HEK293 (cell line): Measurements from ENCODE around the gene SUN5.

Experiments
- CTCF ChIA-PET: fragments of 350-600 bp; formaldehyde crosslinking; extraction: SDS; loops from one replicate; lab custom pipeline; 2021; ENCODE audit warnings: antibody characterized with exemption; lab: Yijun Ruan, JAX
- POLR2A ChIA-PET: fragments of 300-600 bp; formaldehyde crosslinking; extraction: SDS; loops from one replicate; lab custom pipeline; 2020; ENCODE audit warnings: antibody characterized with exemption, inconsistent platforms; lab: Yijun Ruan, JAX
- H3K27ac ChIP-seq: fragments of 200-500 bp; sonication (Bioruptor generic); 2 replicates; pipeline ENCODE4 v1.5.1; 2014; ENCODE audit warnings: low read depth, low read length, control low read depth, inconsistent platforms; ENCODE audit errors: extremely low read depth
- H3K36me3 ChIP-seq, 2 experiments: fragments of 200-500 bp in 1 of 2; sonication (Bioruptor generic) in 1 of 2; 1 replicate in 1 of 2; 2 replicates in 1 of 2; pipeline ENCODE4 v1.5.1; 2014 to 2017; ENCODE audit warnings: inconsistent platforms in 2 of 2, low read length in 2 of 2; ENCODE audit not compliant: control insufficient read depth in 2 of 2, insufficient read depth in 1 of 2
- H3K4me1 ChIP-seq: fragments of 200-500 bp; sonication (Bioruptor generic); 2 replicates; pipeline ENCODE4 v1.5.1; 2014; ENCODE audit warnings: mild to moderate bottlenecking, low read length, inconsistent platforms; ENCODE audit not compliant: control insufficient read depth, insufficient read depth
- H3K4me3 ChIP-seq: 2 replicates; pipeline ENCODE4 v1.5.1; 2011; ENCODE audit warnings: low read depth, mild to moderate bottlenecking, control low read depth, low read length, moderate library complexity
- H3K9me3 ChIP-seq: fragments of 200-500 bp; sonication (Bioruptor generic); 2 replicates; pipeline ENCODE4 v1.5.1; 2014; ENCODE audit warnings: low read depth, low read length, inconsistent platforms; ENCODE audit not compliant: control insufficient read depth, insufficient read depth
- MEIS1 ChIP-seq: sonication (generic); formaldehyde crosslinking; IDR thresholded peaks from 2 replicates; pipeline ENCODE4 v1.8.1; 2022; ENCODE audit warnings: missing genetic modification reagents, mild to moderate bottlenecking, borderline replicate concordance
- ZBTB1 ChIP-seq: fragments of 450-650 bp; formaldehyde crosslinking; IDR thresholded peaks from 2 replicates; pipeline ENCODE4 v1.5.1; 2016; ENCODE audit warnings: missing biosample characterization, missing genetic modification characterization
- ZBTB8A ChIP-seq: fragments of 450-650 bp; formaldehyde crosslinking; IDR thresholded peaks from 2 replicates; pipeline ENCODE4 v1.5.1; 2016; ENCODE audit warnings: missing biosample characterization, missing genetic modification characterization
- ZNF138 ChIP-seq: fragments of 450-650 bp; formaldehyde crosslinking; IDR thresholded peaks from 2 replicates; pipeline ENCODE4 v1.5.1; 2016; ENCODE audit warnings: missing biosample characterization, missing genetic modification characterization, borderline replicate concordance
- ZNF155 ChIP-seq: fragments of 450-650 bp; formaldehyde crosslinking; IDR thresholded peaks from 2 replicates; pipeline ENCODE4 v1.5.1; 2016; ENCODE audit warnings: missing biosample characterization, missing genetic modification characterization
- ZNF157 ChIP-seq: fragments of 450-650 bp; formaldehyde crosslinking; IDR thresholded peaks from 2 replicates; pipeline ENCODE4 v1.5.1; 2016; ENCODE audit warnings: missing biosample characterization, missing genetic modification characterization
- ZNF19 ChIP-seq: fragments of 450-650 bp; formaldehyde crosslinking; IDR thresholded peaks from 2 replicates; pipeline ENCODE4; 2016; ENCODE audit warnings: missing biosample characterization, missing genetic modification characterization, low read depth
- ZNF266 ChIP-seq: fragments of 450-650 bp; formaldehyde crosslinking; IDR thresholded peaks from 2 replicates; pipeline ENCODE4 v1.5.1; 2016; ENCODE audit warnings: missing biosample characterization, missing genetic modification characterization, low read depth
- ZNF366 ChIP-seq: fragments of 450-650 bp; formaldehyde crosslinking; conservative IDR thresholded peaks from 2 replicates; pipeline ENCODE4 v1.5.1; 2016; ENCODE audit warnings: missing biosample characterization, missing genetic modification characterization
- ZNF37A ChIP-seq: fragments of 450-650 bp; IDR thresholded peaks from 2 replicates; pipeline ENCODE4 v1.5.1; 2018; ENCODE audit warnings: missing biosample characterization, missing genetic modification characterization
- ZNF510 ChIP-seq: fragments of 450-650 bp; formaldehyde crosslinking; IDR thresholded peaks from 2 replicates; pipeline ENCODE4 v1.5.1; 2018; ENCODE audit warnings: mild to moderate bottlenecking, missing genetic modification characterization, missing biosample characterization; ENCODE audit not compliant: insufficient replicate concordance
- ZNF596 ChIP-seq: fragments of 450-650 bp; IDR thresholded peaks from 2 replicates; pipeline ENCODE4 v1.5.0; 2018; ENCODE audit warnings: missing biosample characterization, mild to moderate bottlenecking, missing genetic modification characterization, moderate library complexity
- ZNF600 ChIP-seq: fragments of 450-650 bp; formaldehyde crosslinking; IDR thresholded peaks from 2 replicates; pipeline ENCODE4 v1.5.1; 2016; ENCODE audit warnings: missing biosample characterization, missing genetic modification characterization
- ZNF629 ChIP-seq: fragments of 450-650 bp; formaldehyde crosslinking; IDR thresholded peaks from 2 replicates; pipeline ENCODE4 v1.5.1; 2017; ENCODE audit warnings: missing biosample characterization, missing genetic modification characterization
- ZXDB ChIP-seq: fragments of 450-650 bp; formaldehyde crosslinking; IDR thresholded peaks from 2 replicates; pipeline ENCODE4 v1.5.1; 2016; ENCODE audit warnings: missing biosample characterization, missing genetic modification characterization
- TF ChIP-seq, protein P1 (sequence below): fragments of 450-650 bp; formaldehyde crosslinking; IDR thresholded peaks from 2 replicates; pipeline ENCODE4 v1.5.1; 2016; ENCODE audit warnings: missing biosample characterization, missing genetic modification characterization
- TF ChIP-seq, protein P2 (sequence below): fragments of 450-650 bp; formaldehyde crosslinking; IDR thresholded peaks from 2 replicates; pipeline ENCODE4 v1.5.1; 2016; ENCODE audit warnings: missing biosample characterization, missing genetic modification characterization
- TF ChIP-seq, protein P3 (sequence below): sonication (generic); formaldehyde crosslinking; IDR thresholded peaks from 2 replicates; pipeline ENCODE4 v1.8.1; 2022; ENCODE audit warnings: mild to moderate bottlenecking, moderate library complexity, missing genetic modification reagents
- TF ChIP-seq, protein P4 (sequence below): fragments of 450-650 bp; formaldehyde crosslinking; IDR thresholded peaks from 2 replicates; pipeline ENCODE4 v1.5.1; 2016; ENCODE audit warnings: missing biosample characterization, missing genetic modification characterization
- TF ChIP-seq, protein P5 (sequence below): fragments of 450-650 bp; formaldehyde crosslinking; IDR thresholded peaks from 2 replicates; pipeline ENCODE4 v1.5.0; 2017; ENCODE audit warnings: missing biosample characterization, missing genetic modification characterization, borderline replicate concordance

SUN5 gene

DNA sequence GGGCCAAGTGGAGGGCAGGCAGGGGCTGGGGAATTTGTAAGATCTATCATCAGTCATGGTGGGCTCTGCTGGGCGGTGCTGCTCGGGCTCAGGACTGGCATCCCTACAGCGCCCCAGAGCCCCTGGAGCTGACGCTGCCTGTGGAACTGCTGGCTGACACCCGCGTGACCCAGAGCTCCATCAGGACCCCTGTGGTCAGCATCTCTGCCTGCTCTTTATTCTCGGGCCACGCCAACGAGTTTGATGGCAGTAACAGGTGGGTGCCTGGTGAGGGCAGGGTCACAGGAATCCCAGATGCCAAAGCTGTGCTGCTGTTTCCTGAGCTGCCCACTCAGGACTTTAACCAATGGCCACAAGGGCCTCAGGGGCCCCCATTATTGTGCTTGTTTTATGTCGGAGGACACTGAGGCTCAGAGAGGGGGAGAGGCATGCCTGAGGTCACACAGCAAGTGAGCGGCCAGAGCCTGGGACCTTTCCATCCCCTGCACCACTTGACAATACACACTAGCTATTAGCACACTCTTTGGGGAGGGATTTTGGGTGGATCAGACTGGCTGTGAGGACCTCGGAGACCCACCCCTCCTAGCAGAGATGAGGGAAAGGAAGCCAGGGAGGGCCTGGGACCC is 9.6 kb upstream of the SUN5 start (continued):
- TF ChIP-seq, protein P1, sequence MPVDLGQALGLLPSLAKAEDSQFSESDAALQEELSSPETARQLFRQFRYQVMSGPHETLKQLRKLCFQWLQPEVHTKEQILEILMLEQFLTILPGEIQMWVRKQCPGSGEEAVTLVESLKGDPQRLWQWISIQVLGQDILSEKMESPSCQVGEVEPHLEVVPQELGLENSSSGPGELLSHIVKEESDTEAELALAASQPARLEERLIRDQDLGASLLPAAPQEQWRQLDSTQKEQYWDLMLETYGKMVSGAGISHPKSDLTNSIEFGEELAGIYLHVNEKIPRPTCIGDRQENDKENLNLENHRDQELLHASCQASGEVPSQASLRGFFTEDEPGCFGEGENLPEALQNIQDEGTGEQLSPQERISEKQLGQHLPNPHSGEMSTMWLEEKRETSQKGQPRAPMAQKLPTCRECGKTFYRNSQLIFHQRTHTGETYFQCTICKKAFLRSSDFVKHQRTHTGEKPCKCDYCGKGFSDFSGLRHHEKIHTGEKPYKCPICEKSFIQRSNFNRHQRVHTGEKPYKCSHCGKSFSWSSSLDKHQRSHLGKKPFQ (tag by site-specific recombination): no peak
- TF ChIP-seq ZNF157 (tag by site-specific recombination) (no peak), ZNF19 (tag by site-specific recombination) (no peak)

DNA sequence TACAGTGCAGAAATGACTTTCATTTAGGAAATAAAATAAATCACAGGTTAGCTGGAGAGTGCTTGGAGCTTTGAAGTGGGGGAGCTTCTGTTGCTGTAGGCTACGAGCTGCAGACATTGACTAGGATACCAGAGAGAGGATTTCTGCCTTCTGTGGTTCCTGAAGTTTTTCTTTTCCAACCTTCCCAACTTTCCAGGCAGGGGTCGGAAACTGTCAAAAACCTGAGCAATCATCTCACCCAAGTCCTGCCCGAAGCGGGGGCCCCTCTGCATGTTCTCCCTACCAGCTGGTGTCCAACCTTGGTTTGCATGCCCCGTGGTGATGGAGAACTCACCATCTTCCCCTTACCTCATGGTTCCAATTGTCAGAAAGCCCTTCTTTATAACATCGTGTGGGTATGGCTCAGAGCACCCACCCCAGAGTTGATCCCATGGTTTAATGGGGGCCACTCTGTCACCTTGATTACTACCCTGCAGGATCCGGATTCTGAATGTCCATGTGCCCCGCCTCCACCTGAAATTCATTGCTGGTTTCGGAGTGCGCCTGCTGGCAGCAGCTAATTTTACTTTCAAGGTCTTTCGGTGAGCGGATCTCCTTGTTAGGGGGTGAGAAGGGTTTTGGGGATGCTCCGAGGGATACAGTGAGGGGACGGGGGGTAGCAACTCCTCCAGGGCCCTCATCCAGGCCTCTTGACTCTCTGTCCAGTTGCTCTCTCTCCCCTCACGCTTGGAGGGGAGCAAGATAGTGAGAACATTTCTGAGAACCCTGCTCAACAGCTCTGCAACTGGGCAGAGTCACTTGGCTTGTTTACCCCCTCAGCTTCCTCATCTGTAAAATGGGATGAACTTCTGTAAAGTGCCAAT is 8.3 kb upstream of the SUN5 start:
- H3K4me1 ChIP-seq: no peaks in the 10 kb centered on the region
- H3K27ac ChIP-seq: no peak overlapping the region
- TF ChIP-seq ZNF266 (tag by site-specific recombination) (no peak), ZBTB1 (tag by site-specific recombination) (no peak), ZNF155 (tag by site-specific recombination) (no peak), ZNF510 (tag by site-specific recombination) (no peak), ZXDB (no peak), ZNF629 (no peak), ZBTB8A (tag by site-specific recombination) (no peak), ZNF600 (no peak), ZNF138 (no peak), ZNF596 (tag by site-specific recombination) (no peak), MEIS1 (CRISPR knock-in tag) (no peak), ZNF366 (tag by site-specific recombination) (no peak), ZNF37A (tag by site-specific recombination) (no peak)
- TF ChIP-seq, protein P2, sequence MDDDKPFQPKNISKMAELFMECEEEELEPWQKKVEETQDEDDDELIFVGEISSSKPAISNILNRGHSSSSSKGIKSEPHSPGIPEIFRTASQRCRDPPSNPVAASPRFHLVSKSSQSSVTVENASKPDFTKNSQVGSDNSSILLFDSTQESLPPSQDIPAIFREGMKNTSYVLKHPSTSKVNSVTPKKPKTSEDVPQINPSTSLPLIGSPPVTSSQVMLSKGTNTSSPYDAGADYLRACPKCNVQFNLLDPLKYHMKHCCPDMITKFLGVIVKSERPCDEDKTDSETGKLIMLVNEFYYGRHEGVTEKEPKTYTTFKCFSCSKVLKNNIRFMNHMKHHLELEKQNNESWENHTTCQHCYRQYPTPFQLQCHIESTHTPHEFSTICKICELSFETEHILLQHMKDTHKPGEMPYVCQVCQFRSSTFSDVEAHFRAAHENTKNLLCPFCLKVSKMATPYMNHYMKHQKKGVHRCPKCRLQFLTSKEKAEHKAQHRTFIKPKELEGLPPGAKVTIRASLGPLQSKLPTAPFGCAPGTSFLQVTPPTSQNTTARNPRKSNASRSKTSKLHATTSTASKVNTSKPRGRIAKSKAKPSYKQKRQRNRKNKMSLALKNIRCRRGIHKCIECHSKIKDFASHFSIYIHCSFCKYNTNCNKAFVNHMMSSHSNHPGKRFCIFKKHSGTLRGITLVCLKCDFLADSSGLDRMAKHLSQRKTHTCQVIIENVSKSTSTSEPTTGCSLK (tag by site-specific recombination): no peak
- TF ChIP-seq, protein P3, sequence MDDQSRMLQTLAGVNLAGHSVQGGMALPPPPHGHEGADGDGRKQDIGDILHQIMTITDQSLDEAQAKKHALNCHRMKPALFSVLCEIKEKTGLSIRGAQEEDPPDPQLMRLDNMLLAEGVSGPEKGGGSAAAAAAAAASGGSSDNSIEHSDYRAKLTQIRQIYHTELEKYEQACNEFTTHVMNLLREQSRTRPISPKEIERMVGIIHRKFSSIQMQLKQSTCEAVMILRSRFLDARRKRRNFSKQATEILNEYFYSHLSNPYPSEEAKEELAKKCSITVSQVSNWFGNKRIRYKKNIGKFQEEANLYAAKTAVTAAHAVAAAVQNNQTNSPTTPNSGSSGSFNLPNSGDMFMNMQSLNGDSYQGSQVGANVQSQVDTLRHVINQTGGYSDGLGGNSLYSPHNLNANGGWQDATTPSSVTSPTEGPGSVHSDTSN (CRISPR knock-in tag): no peak
- TF ChIP-seq, protein P4, sequence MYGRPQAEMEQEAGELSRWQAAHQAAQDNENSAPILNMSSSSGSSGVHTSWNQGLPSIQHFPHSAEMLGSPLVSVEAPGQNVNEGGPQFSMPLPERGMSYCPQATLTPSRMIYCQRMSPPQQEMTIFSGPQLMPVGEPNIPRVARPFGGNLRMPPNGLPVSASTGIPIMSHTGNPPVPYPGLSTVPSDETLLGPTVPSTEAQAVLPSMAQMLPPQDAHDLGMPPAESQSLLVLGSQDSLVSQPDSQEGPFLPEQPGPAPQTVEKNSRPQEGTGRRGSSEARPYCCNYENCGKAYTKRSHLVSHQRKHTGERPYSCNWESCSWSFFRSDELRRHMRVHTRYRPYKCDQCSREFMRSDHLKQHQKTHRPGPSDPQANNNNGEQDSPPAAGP (tag by site-specific recombination): no peak
- TF ChIP-seq, protein P5, sequence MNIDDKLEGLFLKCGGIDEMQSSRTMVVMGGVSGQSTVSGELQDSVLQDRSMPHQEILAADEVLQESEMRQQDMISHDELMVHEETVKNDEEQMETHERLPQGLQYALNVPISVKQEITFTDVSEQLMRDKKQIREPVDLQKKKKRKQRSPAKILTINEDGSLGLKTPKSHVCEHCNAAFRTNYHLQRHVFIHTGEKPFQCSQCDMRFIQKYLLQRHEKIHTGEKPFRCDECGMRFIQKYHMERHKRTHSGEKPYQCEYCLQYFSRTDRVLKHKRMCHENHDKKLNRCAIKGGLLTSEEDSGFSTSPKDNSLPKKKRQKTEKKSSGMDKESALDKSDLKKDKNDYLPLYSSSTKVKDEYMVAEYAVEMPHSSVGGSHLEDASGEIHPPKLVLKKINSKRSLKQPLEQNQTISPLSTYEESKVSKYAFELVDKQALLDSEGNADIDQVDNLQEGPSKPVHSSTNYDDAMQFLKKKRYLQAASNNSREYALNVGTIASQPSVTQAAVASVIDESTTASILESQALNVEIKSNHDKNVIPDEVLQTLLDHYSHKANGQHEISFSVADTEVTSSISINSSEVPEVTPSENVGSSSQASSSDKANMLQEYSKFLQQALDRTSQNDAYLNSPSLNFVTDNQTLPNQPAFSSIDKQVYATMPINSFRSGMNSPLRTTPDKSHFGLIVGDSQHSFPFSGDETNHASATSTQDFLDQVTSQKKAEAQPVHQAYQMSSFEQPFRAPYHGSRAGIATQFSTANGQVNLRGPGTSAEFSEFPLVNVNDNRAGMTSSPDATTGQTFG (tag by site-specific recombination): no peak
- ChIA-PET POLR2A (no interaction called here), CTCF (interaction anchor here (0.5 kb wide), 1 partner anchor 138 kb away, joined by 3 read pairs; no protein-coding TSS in a partner anchor)
- H3K9me3 ChIP-seq: no peaks in the 10 kb centered on the region
- H3K4me3 ChIP-seq: no peak overlapping the region
- no peaks in the 10 kb centered on the region for H3K36me3 ChIP-seq
